ENCODE data around the gene DNAAF5. TPM values are rescaled to one million over a fixed set of nuclear protein-coding genes. Genes with fewer than 3 reads are reported as not detected.
"Not testable (repeated sequence)": the region's sequence is repeated elsewhere in the genome, so short reads cannot be mapped to it uniquely, and the experiment has no call there.

DNAAF5 gene
- total RNA-seq, 2 donors from 2014 or later, result 31.0 to 54.9 TPM

- H3K27me3 ChIP-seq, result no peaks in the 10 kb centered on the region
- TF ChIP-seq CTCF (IDR thresholded peaks at IDR 0.05), result no peak
- no peak for DNase-seq
- H3K4me3 ChIP-seq, result no peak overlapping the region
- H3K9me3 ChIP-seq, result no peaks in the 10 kb centered on the region
- H3K27ac ChIP-seq, result no peak overlapping the region
- intact Hi-C loops (cut with DNase I), result no loop called here
- H3K36me3 ChIP-seq, result no peaks in the 10 kb centered on the region
- H3K9ac ChIP-seq (ENCODE audit: low read depth in 2 of 2, low read length in 2 of 2), result no peak overlapping the region
- no peaks in the 10 kb centered on the region for H3K4me1 ChIP-seq
These were observed 14.7 kb downstream of the DNAAF5 start for GRCh38 chr7:741191-741671.

DNA sequence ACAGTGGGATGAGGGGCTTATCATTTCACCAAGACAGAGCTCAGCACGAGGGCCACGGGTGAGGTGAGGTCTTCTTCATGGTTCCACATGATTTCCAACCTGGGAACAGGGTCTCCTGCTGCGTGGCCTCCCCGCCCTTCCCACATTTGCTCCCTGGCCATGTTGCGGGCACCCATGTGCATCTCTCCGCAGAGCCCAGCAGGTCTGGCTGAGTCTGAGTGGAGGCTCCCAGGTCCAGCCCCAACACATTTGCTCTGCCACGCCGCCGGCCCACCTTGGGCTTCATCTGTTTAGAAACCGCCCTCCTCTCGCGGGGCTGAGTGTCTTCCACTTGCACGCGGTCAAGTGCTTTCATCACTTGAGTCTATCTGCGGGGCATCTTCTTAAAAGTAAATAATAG, 15.4 kb downstream of the DNAAF5 start:
- Histone ChIP-seq H3K27me3 (no peaks in the 10 kb centered on the region), H3K27ac (no peak overlapping the region), H3K9ac (ENCODE audit: low read depth in 2 of 2, low read length in 2 of 2) (no peak overlapping the region), H3K9me3 (no peaks in the 10 kb centered on the region), H3K4me3 (no peak overlapping the region), H3K36me3 (no peaks in the 10 kb centered on the region), H3K4me1 (no peaks in the 10 kb centered on the region)
- intact Hi-C loops (cut with DNase I), result no loop called here
- DNase-seq, result no peak
- TF ChIP-seq CTCF (IDR thresholded peaks at IDR 0.05), result no peak

- DNase-seq, result no peak
- Histone ChIP-seq H3K9ac (ENCODE audit: low read depth in 2 of 2, low read length in 2 of 2) (no peak overlapping the region), H3K36me3 (no peaks in the 10 kb centered on the region), H3K4me1 (no peaks in the 10 kb centered on the region), H3K4me3 (no peak overlapping the region), H3K9me3 (no peaks in the 10 kb centered on the region), H3K27me3 (no peaks in the 10 kb centered on the region), H3K27ac (no peak overlapping the region)
- no peak for TF ChIP-seq CTCF (IDR thresholded peaks at IDR 0.05)
- intact Hi-C loops (cut with DNase I), result no loop called here
These were observed 16.3 kb downstream of the DNAAF5 start for GRCh38 chr7:742791-743190.

DNA sequence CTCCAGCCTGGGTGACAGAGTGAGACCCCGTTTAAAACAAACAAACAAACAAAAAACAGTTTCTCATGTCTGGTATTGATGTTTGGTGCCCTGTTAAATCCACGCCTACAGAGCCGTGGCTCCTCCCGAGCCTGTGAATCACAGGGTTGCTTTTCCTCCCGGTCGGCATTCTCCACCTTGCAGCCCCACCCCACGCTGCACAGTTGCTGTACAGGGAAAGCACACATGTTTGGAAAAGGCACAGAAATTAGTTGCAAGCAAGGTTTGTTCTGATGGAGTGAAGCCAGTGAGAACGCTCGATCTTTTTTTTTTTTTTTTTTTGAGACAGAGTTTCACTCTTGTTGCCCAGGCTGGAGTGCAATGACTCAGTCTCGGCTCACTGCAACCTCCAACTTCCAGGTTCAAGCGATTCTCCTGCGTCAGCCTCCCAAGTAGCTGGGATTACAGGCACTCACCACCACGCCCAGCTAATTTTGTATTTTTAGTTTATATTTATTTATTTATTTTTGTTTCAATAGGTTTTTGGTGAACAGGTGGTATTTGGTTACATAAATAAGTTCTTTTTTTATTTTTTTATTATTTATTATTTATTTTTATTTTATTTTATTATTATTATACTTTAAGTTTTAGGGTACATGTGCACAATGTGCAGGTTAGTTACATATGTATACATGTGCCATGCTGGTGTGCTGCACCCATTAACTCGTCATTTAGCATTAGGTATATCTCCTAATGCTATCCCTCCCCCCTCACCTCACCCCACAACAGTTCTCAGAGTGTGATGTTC, 17.0 kb downstream of the DNAAF5 start:
- DNase-seq; H3K4me1 ChIP-seq; H3K4me3 ChIP-seq; H3K9ac ChIP-seq (ENCODE audit: low read depth in 2 of 2, low read length in 2 of 2); H3K9me3 ChIP-seq; H3K27me3 ChIP-seq; H3K36me3 ChIP-seq; intact Hi-C loops (cut with DNase I); H3K27ac ChIP-seq: not testable (repeated sequence)

DNA sequence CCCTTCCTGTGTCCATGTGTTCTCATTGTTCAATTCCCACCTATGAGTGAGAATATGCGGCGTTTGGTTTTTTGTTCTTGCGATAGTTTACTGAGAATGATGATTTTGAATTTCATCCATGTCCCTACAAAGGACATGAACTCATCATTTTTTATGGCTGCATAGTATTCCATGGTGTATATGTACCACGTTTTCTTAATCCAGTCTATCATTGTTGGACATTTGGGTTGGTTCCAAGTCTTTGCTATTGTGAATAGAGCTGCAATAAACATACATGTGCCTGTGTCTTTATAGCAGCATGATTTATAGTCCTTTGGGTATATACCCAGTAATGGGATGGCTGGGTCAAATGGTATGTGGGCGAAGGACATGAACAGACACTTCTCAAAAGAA, 17.6 kb downstream of the DNAAF5 start:
- H3K4me3 ChIP-seq; H3K9me3 ChIP-seq; H3K27me3 ChIP-seq; H3K4me1 ChIP-seq; DNase-seq; H3K36me3 ChIP-seq; intact Hi-C loops (cut with DNase I); H3K27ac ChIP-seq; H3K9ac ChIP-seq (ENCODE audit: low read depth in 2 of 2, low read length in 2 of 2): not testable (repeated sequence)

GRCh38 chr7:744854-745430, 18.4 kb downstream of the DNAAF5 start:
- Histone ChIP-seq H3K4me3 (no peak overlapping the region), H3K27ac (no peak overlapping the region), H3K9ac (ENCODE audit: low read depth in 2 of 2, low read length in 2 of 2) (no peak overlapping the region), H3K9me3 (no peaks in the 10 kb centered on the region), H3K36me3 (no peaks in the 10 kb centered on the region), H3K27me3 (no peaks in the 10 kb centered on the region), H3K4me1 (no peaks in the 10 kb centered on the region)
- no peak for DNase-seq
- intact Hi-C loops (cut with DNase I), result no loop called here
- TF ChIP-seq CTCF (IDR thresholded peaks at IDR 0.05), result no peak

All from colonic mucosa (tissue), 4 donors.